ENCODE measurements around the gene GAD1.

Gene GAD1

GRCh38 chr2:170816504-170817092 is at the start of gene GAD1:
GAD1 (plus strand) TSS chr2:170816887; CDS start chr2:170818592, 1,705 bp downstream.
- Histone ChIP-seq H3K27ac (ENCODE audit: low read depth, low read length) (no peak within 1 kb of the TSS), H3K27me3 (ENCODE audit: control insufficient read depth, insufficient read depth, low read length) (peaks cover 66% of the 10 kb centered on the region), H3K4me1 (ENCODE audit: control insufficient read depth, insufficient read depth, low read length) (peaks cover 8% of the 10 kb centered on the region), H3K4me3 (ENCODE audit: low read length) (peak within 1 kb of the TSS; percentile 72), H3K36me3 (ENCODE audit: control insufficient read depth, insufficient read depth, low read length) (no peaks in the 10 kb centered on the region), H3K9ac (ENCODE audit: low read length) (no peak within 1 kb of the TSS)

GRCh38 chr2:170770008-170770605 is 46.6 kb upstream of the GAD1 start, which contains the start of gene ERICH2:
ERICH2 (plus strand) TSS chr2:170770378; CDS start chr2:170770682, 304 bp downstream.
- no peaks in the 10 kb centered on the region for H3K27me3 ChIP-seq (ENCODE audit: control insufficient read depth, insufficient read depth, low read length)
- no peaks in the 10 kb centered on the region for H3K36me3 ChIP-seq (ENCODE audit: control insufficient read depth, insufficient read depth, low read length)
- H3K4me3 ChIP-seq (ENCODE audit: low read length), result peak within 1 kb of the TSS; percentile 84

GRCh38 chr2:170770606-170771420 is 45.9 kb upstream of the GAD1 start:
- peak overlapping the region; percentile 84 for H3K4me3 ChIP-seq (ENCODE audit: low read length)
- no peaks in the 10 kb centered on the region for H3K27me3 ChIP-seq (ENCODE audit: control insufficient read depth, insufficient read depth, low read length)
- peak overlapping the region; percentile 42 for H3K27ac ChIP-seq (ENCODE audit: low read depth, low read length)
- H3K36me3 ChIP-seq (ENCODE audit: control insufficient read depth, insufficient read depth, low read length), result no peaks in the 10 kb centered on the region
- H3K9ac ChIP-seq (ENCODE audit: low read length), result no peak overlapping the region
- H3K4me1 ChIP-seq (ENCODE audit: control insufficient read depth, insufficient read depth, low read length), result no peaks in the 10 kb centered on the region

More at GRCh38 chr2:170770008-170770605, 46.6 kb upstream of the GAD1 start, which contains the start of gene ERICH2:
- no peaks in the 10 kb centered on the region for H3K4me1 ChIP-seq (ENCODE audit: control insufficient read depth, insufficient read depth, low read length)
- H3K9ac ChIP-seq (ENCODE audit: low read length), result no peak within 1 kb of the TSS
- peak within 1 kb of the TSS; percentile 42 for H3K27ac ChIP-seq (ENCODE audit: low read depth, low read length)

GRCh38 chr2:170771421-170771937 is 45.2 kb upstream of the GAD1 start:
- Histone ChIP-seq H3K27ac (ENCODE audit: low read depth, low read length) (peak overlapping the region; percentile 7), H3K27me3 (ENCODE audit: control insufficient read depth, insufficient read depth, low read length) (no peaks in the 10 kb centered on the region), H3K9ac (ENCODE audit: low read length) (no peak overlapping the region), H3K4me3 (ENCODE audit: low read length) (peak overlapping the region; percentile 76), H3K36me3 (ENCODE audit: control insufficient read depth, insufficient read depth, low read length) (no peaks in the 10 kb centered on the region), H3K4me1 (ENCODE audit: control insufficient read depth, insufficient read depth, low read length) (no peaks in the 10 kb centered on the region)

GRCh38 chr2:170772295-170772694 is 44.4 kb upstream of the GAD1 start:
- Histone ChIP-seq H3K36me3 (ENCODE audit: control insufficient read depth, insufficient read depth, low read length) (no peaks in the 10 kb centered on the region), H3K27ac (ENCODE audit: low read depth, low read length) (no peak overlapping the region), H3K4me1 (ENCODE audit: control insufficient read depth, insufficient read depth, low read length) (no peaks in the 10 kb centered on the region), H3K4me3 (ENCODE audit: low read length) (no peak overlapping the region), H3K9ac (ENCODE audit: low read length) (no peak overlapping the region), H3K27me3 (ENCODE audit: control insufficient read depth, insufficient read depth, low read length) (no peaks in the 10 kb centered on the region)

- H3K27ac ChIP-seq (ENCODE audit: low read depth, low read length), result no peak overlapping the region
- H3K27me3 ChIP-seq (ENCODE audit: control insufficient read depth, insufficient read depth, low read length), result no peaks in the 10 kb centered on the region
- no peak overlapping the region for H3K4me3 ChIP-seq (ENCODE audit: low read length)
- H3K9ac ChIP-seq (ENCODE audit: low read length), result no peak overlapping the region
- no peaks in the 10 kb centered on the region for H3K4me1 ChIP-seq (ENCODE audit: control insufficient read depth, insufficient read depth, low read length)
- no peaks in the 10 kb centered on the region for H3K36me3 ChIP-seq (ENCODE audit: control insufficient read depth, insufficient read depth, low read length)
These were observed 42.6 kb upstream of the GAD1 start for GRCh38 chr2:170774074-170774473.

- Histone ChIP-seq H3K27me3 (ENCODE audit: control insufficient read depth, insufficient read depth, low read length) (no peaks in the 10 kb centered on the region), H3K36me3 (ENCODE audit: control insufficient read depth, insufficient read depth, low read length) (no peaks in the 10 kb centered on the region), H3K27ac (ENCODE audit: low read depth, low read length) (no peak overlapping the region), H3K9ac (ENCODE audit: low read length) (no peak overlapping the region), H3K4me3 (ENCODE audit: low read length) (no peak overlapping the region), H3K4me1 (ENCODE audit: control insufficient read depth, insufficient read depth, low read length) (no peaks in the 10 kb centered on the region)
These were observed 37.8 kb upstream of the GAD1 start for GRCh38 chr2:170778900-170779299.

GRCh38 chr2:170779304-170779703 is 37.4 kb upstream of the GAD1 start:
- Histone ChIP-seq H3K4me1 (ENCODE audit: control insufficient read depth, insufficient read depth, low read length) (no peaks in the 10 kb centered on the region), H3K9ac (ENCODE audit: low read length) (no peak overlapping the region), H3K4me3 (ENCODE audit: low read length) (no peak overlapping the region), H3K36me3 (ENCODE audit: control insufficient read depth, insufficient read depth, low read length) (no peaks in the 10 kb centered on the region), H3K27ac (ENCODE audit: low read depth, low read length) (no peak overlapping the region), H3K27me3 (ENCODE audit: control insufficient read depth, insufficient read depth, low read length) (no peaks in the 10 kb centered on the region)

- Histone ChIP-seq H3K4me3 (ENCODE audit: low read length) (no peak overlapping the region), H3K36me3 (ENCODE audit: control insufficient read depth, insufficient read depth, low read length) (no peaks in the 10 kb centered on the region), H3K4me1 (ENCODE audit: control insufficient read depth, insufficient read depth, low read length) (no peaks in the 10 kb centered on the region), H3K27me3 (ENCODE audit: control insufficient read depth, insufficient read depth, low read length) (no peaks in the 10 kb centered on the region), H3K27ac (ENCODE audit: low read depth, low read length) (no peak overlapping the region), H3K9ac (ENCODE audit: low read length) (no peak overlapping the region)
These were observed 34.0 kb upstream of the GAD1 start for GRCh38 chr2:170782673-170783072.

- H3K36me3 ChIP-seq (ENCODE audit: control insufficient read depth, insufficient read depth, low read length), result no peaks in the 10 kb centered on the region
- H3K4me1 ChIP-seq (ENCODE audit: control insufficient read depth, insufficient read depth, low read length), result no peaks in the 10 kb centered on the region
- no peak overlapping the region for H3K9ac ChIP-seq (ENCODE audit: low read length)
- H3K27me3 ChIP-seq (ENCODE audit: control insufficient read depth, insufficient read depth, low read length), result no peaks in the 10 kb centered on the region
- no peak overlapping the region for H3K27ac ChIP-seq (ENCODE audit: low read depth, low read length)
- no peak overlapping the region for H3K4me3 ChIP-seq (ENCODE audit: low read length)
These were observed 33.1 kb upstream of the GAD1 start for GRCh38 chr2:170783549-170783948.

- H3K4me1 ChIP-seq (ENCODE audit: control insufficient read depth, insufficient read depth, low read length), result no peaks in the 10 kb centered on the region
- H3K27me3 ChIP-seq (ENCODE audit: control insufficient read depth, insufficient read depth, low read length), result peaks cover 3% of the 10 kb centered on the region
- no peak overlapping the region for H3K27ac ChIP-seq (ENCODE audit: low read depth, low read length)
- no peaks in the 10 kb centered on the region for H3K36me3 ChIP-seq (ENCODE audit: control insufficient read depth, insufficient read depth, low read length)
- H3K4me3 ChIP-seq (ENCODE audit: low read length), result no peak overlapping the region
- H3K9ac ChIP-seq (ENCODE audit: low read length), result no peak overlapping the region
These were observed 17.7 kb upstream of the GAD1 start for GRCh38 chr2:170798996-170799395.

- H3K27ac ChIP-seq (ENCODE audit: low read depth, low read length), result no peak overlapping the region
- H3K36me3 ChIP-seq (ENCODE audit: control insufficient read depth, insufficient read depth, low read length), result no peaks in the 10 kb centered on the region
- H3K4me3 ChIP-seq (ENCODE audit: low read length), result no peak overlapping the region
- H3K4me1 ChIP-seq (ENCODE audit: control insufficient read depth, insufficient read depth, low read length), result no peaks in the 10 kb centered on the region
- no peaks in the 10 kb centered on the region for H3K27me3 ChIP-seq (ENCODE audit: control insufficient read depth, insufficient read depth, low read length)
- H3K9ac ChIP-seq (ENCODE audit: low read length), result no peak overlapping the region
These were observed 10.1 kb upstream of the GAD1 start for GRCh38 chr2:170806548-170806947.
